ENCODE results near the gene CHST11. TPM values are rescaled to one million over a fixed set of nuclear protein-coding genes. Genes with fewer than 3 reads are reported as not detected.

Gene CHST11
- total and polyA plus RNA-seq, 10 donors = 5.2 to 65.1 (median 48.4) TPM

GRCh38 chr12:104414581-104415341 is 42.0 kb upstream of the CHST11 start:
- Histone ChIP-seq H3K27ac (no peak overlapping the region), H3K4me3 (no peak overlapping the region), H3K4me1 (peaks cover 0 to 5% (median 0%) of the 10 kb centered on the region in 6 donors), H3K27me3 (replicated peaks in 1 of 7) (no peaks in the 10 kb centered on the region), H3K36me3 (no peaks in the 10 kb centered on the region), H3K9me3 (no peaks in the 10 kb centered on the region)
- no peak for DNase-seq
- WGBS, 5 donors = 63 to 75% (median 66%) methylated on average over 6 of the region's 6 CpGs
- intact Hi-C loops (cut with DNase I; ENCODE audit: low total_unique reads) = no loop called here
- no peak for TF ChIP-seq CTCF (IDR thresholded peaks at IDR 0.05 in 8 of 11, conservative IDR thresholded peaks at IDR 0.05 in 3 of 11)
- TF ChIP-seq POLR2A (IDR thresholded peaks at IDR 0.05) = no peak
- no peak for TF ChIP-seq POLR2AphosphoS5 (IDR thresholded peaks at IDR 0.05)

GRCh38 chr12:104415342-104415980 is 41.3 kb upstream of the CHST11 start:
- Histone ChIP-seq H3K4me1 (peaks cover 0 to 5% (median 0%) of the 10 kb centered on the region in 6 donors), H3K27me3 (replicated peaks in 1 of 7) (no peaks in the 10 kb centered on the region), H3K4me3 (no peak overlapping the region), H3K27ac (no peak overlapping the region), H3K9me3 (no peaks in the 10 kb centered on the region), H3K36me3 (no peaks in the 10 kb centered on the region)
- intact Hi-C loops (cut with DNase I; ENCODE audit: low total_unique reads) = no loop called here
- TF ChIP-seq POLR2A (IDR thresholded peaks at IDR 0.05) (no peak), POLR2AphosphoS5 (IDR thresholded peaks at IDR 0.05) (no peak), CTCF (IDR thresholded peaks at IDR 0.05 in 8 of 11, conservative IDR thresholded peaks at IDR 0.05 in 3 of 11) (no peak)
- 85 to 90% (median 89%) methylated on average over 9 of the region's 9 CpGs for WGBS, 5 donors
- no peak for DNase-seq

GRCh38 chr12:104416136-104416535 is 40.6 kb upstream of the CHST11 start:
- Histone ChIP-seq H3K27ac (no peak overlapping the region), H3K4me1 (peaks cover 0 to 5% (median 0%) of the 10 kb centered on the region in 6 donors), H3K4me3 (no peak overlapping the region), H3K36me3 (no peaks in the 10 kb centered on the region), H3K9me3 (no peaks in the 10 kb centered on the region), H3K27me3 (replicated peaks in 1 of 7) (no peaks in the 10 kb centered on the region)
- intact Hi-C loops (cut with DNase I; ENCODE audit: low total_unique reads) = no loop called here
- TF ChIP-seq POLR2A (IDR thresholded peaks at IDR 0.05) (no peak), CTCF (IDR thresholded peaks at IDR 0.05 in 8 of 11, conservative IDR thresholded peaks at IDR 0.05 in 3 of 11) (no peak), POLR2AphosphoS5 (IDR thresholded peaks at IDR 0.05) (no peak)
- WGBS, 5 donors = 77 to 89% (median 82%) methylated on average over 6 of the region's 6 CpGs
- no peak for DNase-seq

- Histone ChIP-seq H3K27ac (no peak overlapping the region), H3K36me3 (no peaks in the 10 kb centered on the region), H3K9me3 (peaks cover 0 to under 1% (median 0%) of the 10 kb centered on the region in 8 donors), H3K4me3 (no peak overlapping the region), H3K27me3 (replicated peaks in 1 of 7) (no peaks in the 10 kb centered on the region), H3K4me1 (peaks cover 0 to 5% (median 0%) of the 10 kb centered on the region in 6 donors)
- no peak for DNase-seq
- TF ChIP-seq CTCF (IDR thresholded peaks at IDR 0.05 in 8 of 11, conservative IDR thresholded peaks at IDR 0.05 in 3 of 11) (no peak), POLR2AphosphoS5 (IDR thresholded peaks at IDR 0.05) (no peak), POLR2A (IDR thresholded peaks at IDR 0.05) (no peak)
- intact Hi-C loops (cut with DNase I; ENCODE audit: low total_unique reads) = no loop called here
- 0 to 61% (median 39%) methylated on average over 1 of the region's 1 CpG for WGBS, 5 donors
These were observed 40.2 kb upstream of the CHST11 start for GRCh38 chr12:104416585-104416984.

All from spleen (tissue), 11 donors.